OCI-LY7 (cell line): Measurements from ENCODE around the gene APOA1. TPM values are rescaled to one million over a fixed set of nuclear protein-coding genes. Genes with fewer than 3 reads are reported as not detected.

Source experiments
- BruUV-seq: library from RNA; stranded (reverse); fragments of 400-500 nt; replicated peaks from 2 replicates; lab custom pipeline; 2021; lab: Mats Ljungman, UMichigan
- CTCF ChIA-PET: fragments of 300-600 bp; sonication (Branson Sonifier 250); formaldehyde crosslinking; loops from one replicate; lab custom pipeline; 2022; ENCODE audit warnings: antibody characterized with exemption; ENCODE audit not compliant: unreplicated experiment; lab: Charles Lee
- POLR2A ChIA-PET: fragments of 300-600 bp; sonication (Branson Sonifier 250); formaldehyde crosslinking; loops from one replicate; lab custom pipeline; 2022; ENCODE audit warnings: antibody characterized with exemption; lab: Charles Lee
- DNase-seq: peaks from one replicate; pipeline ENCODE4 v3.0.0-alpha.2; 2015; ENCODE audit warnings: low spot score
- H2AFZ ChIP-seq: fragments of 200-600 bp; sonication (generic), shearing (Covaris generic); 2 replicates; pipeline ENCODE4 v1.6.1; 2014; ENCODE audit warnings: mild to moderate bottlenecking, antibody characterized with exemption, low read length, moderate library complexity
- H3K27ac ChIP-seq: fragments of 200-600 bp; sonication (generic); 2 replicates; pipeline ENCODE4 v1.5.1; 2014; ENCODE audit warnings: mixed run types, low read depth, mild to moderate bottlenecking, moderate library complexity, low read length, inconsistent platforms; ENCODE audit not compliant: poor library complexity, severe bottlenecking
- H3K36me3 ChIP-seq: fragments of 200-600 bp; sonication (generic); 2 replicates; pipeline ENCODE4 v1.6.1; 2014; ENCODE audit warnings: mild to moderate bottlenecking, antibody characterized with exemption, low read length, moderate library complexity, mixed read lengths; ENCODE audit not compliant: insufficient read depth
- H3K4me1 ChIP-seq: fragments of 200-600 bp; sonication (generic); 2 replicates; pipeline ENCODE4 v1.5.1; 2014; ENCODE audit warnings: mild to moderate bottlenecking, low read length; ENCODE audit not compliant: insufficient read depth, poor library complexity, severe bottlenecking
- H3K4me2 ChIP-seq: fragments of 200-600 bp; sonication (generic); 2 replicates; pipeline ENCODE4 v1.6.1; 2014; ENCODE audit warnings: mild to moderate bottlenecking, low read length
- H3K4me3 ChIP-seq: fragments of 200-600 bp; sonication (generic); 2 replicates; pipeline ENCODE4 v1.5.1; 2014; ENCODE audit warnings: mild to moderate bottlenecking, low read depth, low read length; ENCODE audit not compliant: poor library complexity, severe bottlenecking
- H3K79me2 ChIP-seq: fragments of 200-600 bp; sonication (generic); 2 replicates; pipeline ENCODE4 v1.6.1; 2016; ENCODE audit warnings: low read depth, mild to moderate bottlenecking, low read length, moderate library complexity, mixed read lengths; ENCODE audit not compliant: insufficient read depth
- H3K9me2 ChIP-seq: fragments of 200-600 bp; sonication (generic); 2 replicates; pipeline ENCODE4 v1.6.1; 2016; ENCODE audit warnings: mild to moderate bottlenecking, low read length, mixed read lengths; ENCODE audit not compliant: insufficient read depth
- H3K9me3 ChIP-seq: fragments of 200-600 bp; sonication (generic); 2 replicates; pipeline ENCODE4 v1.6.1; 2014; ENCODE audit warnings: mild to moderate bottlenecking, mixed run types, low read length, mixed read lengths
- H4K20me1 ChIP-seq: fragments of 200-600 bp; sonication (generic); 2 replicates; pipeline ENCODE4 v1.6.1; 2014; ENCODE audit warnings: mild to moderate bottlenecking, antibody characterized with exemption, low read length, moderate library complexity, mixed read lengths; ENCODE audit not compliant: insufficient read depth
- CTCF ChIP-seq: fragments of 200-600 bp; sonication (generic); conservative IDR thresholded peaks from 2 replicates; pipeline ENCODE4 v1.5.1; 2014; ENCODE audit warnings: mild to moderate bottlenecking, antibody characterized with exemption, low read length, moderate library complexity, mixed read lengths
- EZH2phosphoT487 ChIP-seq: fragments of 200-600 bp; sonication (generic); IDR thresholded peaks from 2 replicates; pipeline ENCODE4 v1.6.1; 2018; ENCODE audit warnings: low read depth, borderline replicate concordance, mild to moderate bottlenecking, mixed run types, antibody characterized with exemption, low read length, moderate library complexity, mixed read lengths
- intact Hi-C: fragments of 100-400 bp; cut with micrococcal nuclease; formaldehyde crosslinking; loops from one replicate; pipeline ENCODE4 v1.10.0; 2022; ENCODE audit not compliant: unreplicated experiment
- total RNA-seq, 2 experiments: library from RNA; depleted of rRNA in 1 of 2; stranded (reverse); fragments of >200 nt in 1 of 2; shearing (Covaris generic) in 1 of 2; gene quantifications; 2 replicates each; pipeline ENCODE4 v1.2.3, GENCODE V29; 2014 to 2022

The APOA1 gene
- total RNA-seq, 2 experiments from 2014 or later = 0.22 TPM; not detected in 1

GRCh38 chr11:116821050-116821918 lies 16.1 kb downstream of the APOA1 start:
- Histone ChIP-seq H2AFZ (no peak overlapping the region), H3K4me2 (no peak overlapping the region), H3K4me3 (no peak overlapping the region), H3K9me3 (no peaks in the 10 kb centered on the region), H3K9me2 (no peaks in the 10 kb centered on the region), H3K79me2 (no peaks in the 10 kb centered on the region), H3K4me1 (no peaks in the 10 kb centered on the region), H4K20me1 (no peaks in the 10 kb centered on the region), H3K27ac (no peak overlapping the region), H3K36me3 (no peaks in the 10 kb centered on the region)
- BruUV-seq = no TSS peak
- intact Hi-C loops = no loop called here
- TF ChIP-seq EZH2phosphoT487 = no peak
- TF ChIP-seq CTCF = no peak
- POLR2A ChIA-PET = no interaction called here
- CTCF ChIA-PET = no interaction called here
- DNase-seq = no peak

- Histone ChIP-seq H2AFZ (no peak overlapping the region), H3K9me3 (no peaks in the 10 kb centered on the region), H3K4me1 (no peaks in the 10 kb centered on the region), H3K27ac (no peak overlapping the region), H4K20me1 (no peaks in the 10 kb centered on the region), H3K9me2 (no peaks in the 10 kb centered on the region), H3K36me3 (no peaks in the 10 kb centered on the region), H3K79me2 (no peaks in the 10 kb centered on the region), H3K4me3 (no peak overlapping the region), H3K4me2 (no peak overlapping the region)
- intact Hi-C loops = no loop called here
- ChIA-PET POLR2A (no interaction called here), CTCF (no interaction called here)
- no peak for DNase-seq
- TF ChIP-seq CTCF (no peak), EZH2phosphoT487 (no peak)
- BruUV-seq = no TSS peak
Measured at GRCh38 chr11:116819049-116819448, 18.4 kb downstream of the APOA1 start.

GRCh38 chr11:116814502-116814901 lies 22.9 kb downstream of the APOA1 start:
- BruUV-seq = no TSS peak
- H3K4me2 ChIP-seq = no peak overlapping the region
- no peaks in the 10 kb centered on the region for H3K9me3 ChIP-seq
- intact Hi-C loops = no loop called here
- H2AFZ ChIP-seq = no peak overlapping the region
- H3K4me3 ChIP-seq = no peak overlapping the region
- H4K20me1 ChIP-seq = no peaks in the 10 kb centered on the region
- H3K27ac ChIP-seq = no peak overlapping the region
- DNase-seq = no peak
- no peaks in the 10 kb centered on the region for H3K9me2 ChIP-seq
- POLR2A ChIA-PET = no interaction called here
- no peaks in the 10 kb centered on the region for H3K79me2 ChIP-seq
- TF ChIP-seq CTCF (no peak), EZH2phosphoT487 (no peak)
- CTCF ChIA-PET = no interaction called here
- no peaks in the 10 kb centered on the region for H3K36me3 ChIP-seq
- no peaks in the 10 kb centered on the region for H3K4me1 ChIP-seq
